Right cardiac atrium (tissue), 5 donors: Measurements from ENCODE around the gene TNRC6B. TPM values are rescaled to one million over a fixed set of nuclear protein-coding genes. Genes with fewer than 3 reads are reported as not detected.
A peak's percentile ranks its signal among the peaks of the same experiment; 100 is the strongest.

Experiments used
- ATAC-seq, 2 donors: fragments of 200-7000 bp; cut with Tn5 transposase; one replicate each; pipeline versions ENCODE4 v1.8.0 to v1.9.1; 2020; ENCODE audit warnings: moderate library complexity in 2 of 2, mild to moderate bottlenecking in 1 of 2
- DNase-seq, 3 donors: peaks; one replicate each; pipeline ENCODE4 v3.0.0-alpha.2; 2020
- H3K27ac ChIP-seq: one replicate; pipeline ENCODE4 v1.5.1; 2013; ENCODE audit warnings: mild to moderate bottlenecking, low read length, control low read depth, moderate library complexity
- H3K27me3 ChIP-seq: one replicate; pipeline ENCODE4 v1.6.1; 2013; ENCODE audit not compliant: control insufficient read depth, insufficient read depth
- H3K4me1 ChIP-seq: one replicate; pipeline ENCODE4 v1.6.1; 2013; ENCODE audit warnings: low read length; ENCODE audit not compliant: control insufficient read depth, insufficient read depth
- H3K4me3 ChIP-seq: one replicate; pipeline ENCODE4 v1.5.1; 2013; ENCODE audit warnings: low read length, control low read depth
- H3K9me3 ChIP-seq: one replicate; pipeline ENCODE4 v1.6.1; 2013; ENCODE audit warnings: low read length; ENCODE audit not compliant: control insufficient read depth
- WGBS: extraction: QIAGEN DNeasy Blood & Tissue Kit; methylation state at CpG from one replicate; pipeline ENCODE4 v1.1.7; 2013; 5-methylcytosine and 5-hydroxymethylcytosine counted together
- intact Hi-C, 4 donors: fragments of 100-400 bp; cut with DNase I; formaldehyde crosslinking; loops; one replicate each; pipeline versions ENCODE4 v1.11.0 to v1.14.0; 2022 to 2023
- polyA plus RNA-seq: library from polyadenylated mRNA; stranded (reverse); fragments of 200-250 nt; gene quantifications from one replicate; pipeline ENCODE4 v1.2.3, GENCODE V29; 2013
- total RNA-seq, 4 donors: library from RNA; stranded (reverse); fragmentation: NEBNext Ultra II Directional; extraction: Animal tissue kit (Norgen Biotek cat#: 25700); gene quantifications; one replicate each; pipeline ENCODE4 v1.2.1, GENCODE V29; 2021
- donor health status: healthy with polysubstance abuse.
- donor health status: DM: no; HTN: yes; CAD: no.
- donor health status: DM: no; HTN: no; CAD: no.
- donor health status: DM: no; HTN: yes; CAD: no; lungs with severe emphysema.
- donor health status: DM: yes; HTN: yes; CAD: no.

The TNRC6B gene
- total and polyA plus RNA-seq, 5 donors: 14.4 to 50.6 (median 39.0) TPM

- no peak for DNase-seq
- H3K9me3 ChIP-seq: no peaks in the 10 kb centered on the region
- H3K27ac ChIP-seq: no peak overlapping the region
- H3K4me1 ChIP-seq: peaks cover 10% of the 10 kb centered on the region
- ATAC-seq: no peak
- no peaks in the 10 kb centered on the region for H3K27me3 ChIP-seq
- intact Hi-C loops: no loop called here
- no peak overlapping the region for H3K4me3 ChIP-seq
- 90% methylated on average over 15 of the region's 15 CpGs for WGBS
Measured at GRCh38 chr22:40232624-40233023, 54.9 kb downstream of the TNRC6B start.

GRCh38 chr22:40233886-40234285 lies 56.2 kb downstream of the TNRC6B start:
- no peaks in the 10 kb centered on the region for H3K27me3 ChIP-seq
- no peak overlapping the region for H3K4me3 ChIP-seq
- no peak for ATAC-seq
- no peaks in the 10 kb centered on the region for H3K9me3 ChIP-seq
- DNase-seq: no peak
- intact Hi-C loops: no loop called here
- peaks cover 16% of the 10 kb centered on the region for H3K4me1 ChIP-seq
- H3K27ac ChIP-seq: no peak overlapping the region
- WGBS: 97% methylated on average over 8 of the region's 8 CpGs

DNA sequence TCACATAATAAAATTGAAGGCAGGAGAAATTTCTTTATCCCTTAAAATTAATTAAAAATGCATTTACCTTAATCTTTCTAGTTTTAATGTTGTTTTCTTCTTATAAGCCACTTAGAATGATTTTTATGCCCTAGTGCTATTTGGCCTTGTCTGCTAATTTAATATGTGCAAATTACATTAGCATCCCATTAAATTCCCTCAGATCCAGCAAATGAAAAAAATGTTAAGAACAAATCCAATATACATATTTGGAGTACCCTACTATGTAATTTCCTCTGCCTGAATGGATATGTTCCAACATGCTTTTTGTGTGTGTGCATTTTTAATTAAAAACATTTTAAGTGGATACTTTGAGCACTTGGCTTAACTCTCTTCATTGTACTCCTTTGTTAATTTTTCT lies 56.9 kb downstream of the TNRC6B start:
- intact Hi-C loops: no loop called here

DNA sequence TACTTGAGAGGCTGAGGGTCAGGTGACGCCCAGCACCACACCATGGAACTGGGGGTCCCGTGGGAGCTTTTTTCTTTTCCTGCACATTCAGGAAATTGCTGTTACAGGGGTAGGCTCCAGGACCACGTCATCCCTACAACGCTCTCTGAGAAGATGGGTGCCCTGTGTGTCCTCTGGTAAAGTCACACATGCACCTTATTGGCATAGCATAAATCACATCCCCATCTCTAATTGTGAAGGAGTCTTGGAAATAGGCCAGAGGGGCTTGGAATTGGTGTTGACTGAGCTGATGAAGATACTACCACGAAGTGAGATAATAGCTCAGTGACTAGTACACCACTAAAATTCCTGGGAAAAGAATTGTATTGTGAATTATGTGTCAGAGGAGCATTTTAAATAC lies 57.6 kb downstream of the TNRC6B start:
- WGBS: 36% methylated on average over 5 of the region's 5 CpGs
- ATAC-seq (no peak), DNase-seq (no peak)
- Histone ChIP-seq H3K27ac (no peak overlapping the region), H3K27me3 (no peaks in the 10 kb centered on the region), H3K4me1 (peaks cover 23% of the 10 kb centered on the region), H3K4me3 (no peak overlapping the region), H3K9me3 (no peaks in the 10 kb centered on the region)
- intact Hi-C loops: no loop called here

More for the DNA sequence above, 56.9 kb downstream of the TNRC6B start:
- no peak overlapping the region for H3K4me3 ChIP-seq
- H3K27me3 ChIP-seq: no peaks in the 10 kb centered on the region
- DNase-seq (no peak), ATAC-seq (no peak)
- no peak overlapping the region for H3K27ac ChIP-seq
- no peaks in the 10 kb centered on the region for H3K9me3 ChIP-seq
- peaks cover 22% of the 10 kb centered on the region for H3K4me1 ChIP-seq

DNA sequence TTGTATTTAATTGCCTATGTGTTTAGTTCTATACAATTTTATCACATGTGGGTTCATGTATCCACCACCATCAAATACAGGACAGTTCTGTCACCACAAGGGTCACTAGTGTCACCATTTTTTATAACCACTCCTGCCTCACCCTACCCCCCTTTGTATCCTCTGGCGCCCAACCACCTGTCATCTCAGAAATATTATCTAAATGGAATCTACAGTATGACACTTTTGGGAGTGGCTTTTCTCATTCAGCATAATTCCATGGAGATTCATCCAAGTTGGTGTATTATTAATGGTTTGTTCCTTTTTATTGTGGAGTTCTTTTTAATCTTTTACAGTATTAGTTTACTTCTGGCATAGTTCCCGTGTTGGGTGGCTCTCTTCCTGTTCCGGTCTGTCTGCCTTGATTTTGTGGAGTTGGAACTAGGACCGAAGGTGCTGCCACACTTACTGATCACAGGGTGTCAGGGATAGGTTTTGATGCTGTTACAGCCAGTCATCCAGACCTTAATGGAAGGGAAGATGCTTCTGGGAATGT lies 58.5 kb downstream of the TNRC6B start:
- Histone ChIP-seq H3K4me1 (peaks cover 24% of the 10 kb centered on the region), H3K4me3 (no peak overlapping the region), H3K27me3 (no peaks in the 10 kb centered on the region), H3K27ac (no peak overlapping the region), H3K9me3 (no peaks in the 10 kb centered on the region)
- ATAC-seq (no peak), DNase-seq (no peak)
- 58% methylated on average over 4 of the region's 4 CpGs for WGBS
- intact Hi-C loops: no loop called here

GRCh38 chr22:40237241-40237640 lies 59.5 kb downstream of the TNRC6B start:
- H3K27ac ChIP-seq: peak overlapping the region; percentile 13

GRCh38 chr22:40237788-40238424 lies 60.2 kb downstream of the TNRC6B start:
- intact Hi-C loops: no loop called here
- Histone ChIP-seq H3K27ac (no peak overlapping the region), H3K27me3 (no peaks in the 10 kb centered on the region), H3K9me3 (no peaks in the 10 kb centered on the region), H3K4me1 (peaks cover 24% of the 10 kb centered on the region), H3K4me3 (no peak overlapping the region)
- 76% methylated on average over 13 of the region's 13 CpGs for WGBS
- ATAC-seq (no peak), DNase-seq (no peak)

More at GRCh38 chr22:40237241-40237640, 59.5 kb downstream of the TNRC6B start:
- DNase-seq (no peak), ATAC-seq (no peak)
- Histone ChIP-seq H3K4me1 (peaks cover 24% of the 10 kb centered on the region), H3K4me3 (no peak overlapping the region), H3K9me3 (no peaks in the 10 kb centered on the region), H3K27me3 (no peaks in the 10 kb centered on the region)
- 94% methylated on average over 4 of the region's 4 CpGs for WGBS
- intact Hi-C loops: no loop called here

DNA sequence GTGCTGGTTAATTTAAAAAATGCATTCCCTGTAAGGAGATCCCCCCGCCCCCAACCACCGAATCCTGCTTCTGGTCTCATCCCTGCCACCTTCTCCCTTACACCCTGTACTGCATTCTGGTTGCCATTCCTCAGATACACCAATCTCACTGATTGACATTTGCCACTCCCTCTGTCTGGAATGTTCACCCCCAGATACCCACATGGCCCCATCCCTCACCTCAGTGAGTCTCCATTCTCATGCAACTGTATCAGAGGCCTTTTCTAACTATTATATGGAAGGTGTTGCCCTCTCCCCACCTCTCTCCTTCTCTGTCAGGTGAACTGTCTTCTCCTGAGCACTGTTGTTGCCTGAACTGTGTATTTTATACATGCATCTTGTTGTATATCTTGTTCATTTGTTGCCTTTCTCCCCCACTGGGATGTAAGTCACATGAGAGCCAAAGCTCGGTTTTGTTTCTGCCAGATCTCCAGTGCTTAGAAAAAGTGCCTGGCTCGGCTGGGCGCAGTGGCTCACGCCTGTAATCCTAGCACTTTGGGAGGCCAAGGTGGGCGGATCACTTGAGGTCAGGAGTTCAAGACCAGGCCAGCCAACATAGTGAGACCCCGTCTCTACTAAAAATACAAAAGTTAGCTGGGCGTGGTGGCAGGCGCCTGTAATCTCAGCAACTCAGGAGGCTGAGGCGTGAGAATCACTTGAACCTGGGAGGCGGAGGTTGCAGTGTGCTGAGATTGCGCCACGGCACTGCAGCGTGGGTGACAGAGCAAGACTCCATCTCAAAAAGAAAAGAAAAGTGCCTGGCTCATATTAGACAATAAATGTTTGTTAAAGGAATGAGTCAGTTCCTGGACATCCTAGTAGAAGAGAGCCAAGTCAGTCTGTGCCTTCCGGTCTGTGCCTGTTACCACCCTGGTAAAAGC lies 61.0 kb downstream of the TNRC6B start:
- peak in 2 of 3 donors; percentile 63 to 65 for DNase-seq

DNA sequence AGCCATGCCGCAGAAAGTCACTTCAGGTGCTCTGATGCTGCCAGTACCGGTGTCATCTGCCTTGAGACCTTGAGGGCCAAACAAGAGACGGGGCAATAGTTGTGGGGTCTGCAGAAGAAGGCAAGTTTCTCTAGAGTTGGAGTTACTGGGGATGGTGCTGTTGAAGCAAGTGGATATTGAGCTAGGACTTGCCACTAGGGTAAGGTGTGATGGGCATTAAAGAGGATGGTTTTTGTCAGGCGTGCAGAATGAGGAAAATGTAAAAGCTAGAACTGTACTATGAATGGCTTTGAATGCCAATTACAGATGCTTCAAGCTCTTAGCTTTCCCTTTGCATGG lies 61.6 kb downstream of the TNRC6B start:
- Histone ChIP-seq H3K9me3 (no peaks in the 10 kb centered on the region), H3K27me3 (no peaks in the 10 kb centered on the region), H3K4me3 (no peak overlapping the region), H3K4me1 (peaks cover 24% of the 10 kb centered on the region), H3K27ac (peak overlapping the region; percentile 65)
- 78% methylated on average over 4 of the region's 4 CpGs for WGBS
- intact Hi-C loops: no loop called here
- DNase-seq (no peak), ATAC-seq (no peak)

More for the DNA sequence above, 61.0 kb downstream of the TNRC6B start:
- no peaks in the 10 kb centered on the region for H3K9me3 ChIP-seq
- intact Hi-C loops: no loop called here
- WGBS: 38% methylated on average over 16 of the region's 16 CpGs
- peak overlapping the region; percentile 65 for H3K27ac ChIP-seq
- no peaks in the 10 kb centered on the region for H3K27me3 ChIP-seq
- no peak overlapping the region for H3K4me3 ChIP-seq
- H3K4me1 ChIP-seq: peaks cover 24% of the 10 kb centered on the region
- peak; percentile 82 to 92 for ATAC-seq

DNA sequence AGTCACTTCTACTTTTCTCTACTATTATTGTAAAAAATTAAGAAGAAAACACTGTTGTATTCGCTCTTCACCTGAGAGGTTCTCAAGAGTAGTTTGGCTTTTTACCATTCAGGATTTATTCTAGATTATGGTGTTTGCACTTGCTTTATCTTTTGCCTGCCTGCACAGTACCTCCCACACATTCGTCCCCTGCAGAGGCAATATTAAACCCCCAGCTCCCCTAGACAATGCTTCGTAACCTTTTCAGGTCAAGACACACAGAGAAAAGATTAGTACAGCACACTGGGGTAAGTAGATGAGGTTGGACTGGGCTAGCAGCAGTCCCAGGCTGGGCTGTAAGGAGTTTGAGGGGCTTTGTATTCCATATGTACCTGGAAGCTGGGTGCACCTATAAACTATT lies 62.4 kb downstream of the TNRC6B start:
- DNase-seq (no peak), ATAC-seq (no peak)
- Histone ChIP-seq H3K9me3 (no peaks in the 10 kb centered on the region), H3K4me1 (peaks cover 24% of the 10 kb centered on the region), H3K27ac (no peak overlapping the region), H3K27me3 (no peaks in the 10 kb centered on the region), H3K4me3 (no peak overlapping the region)
- WGBS: 72% methylated on average over 3 of the region's 3 CpGs
- intact Hi-C loops: no loop called here

DNA sequence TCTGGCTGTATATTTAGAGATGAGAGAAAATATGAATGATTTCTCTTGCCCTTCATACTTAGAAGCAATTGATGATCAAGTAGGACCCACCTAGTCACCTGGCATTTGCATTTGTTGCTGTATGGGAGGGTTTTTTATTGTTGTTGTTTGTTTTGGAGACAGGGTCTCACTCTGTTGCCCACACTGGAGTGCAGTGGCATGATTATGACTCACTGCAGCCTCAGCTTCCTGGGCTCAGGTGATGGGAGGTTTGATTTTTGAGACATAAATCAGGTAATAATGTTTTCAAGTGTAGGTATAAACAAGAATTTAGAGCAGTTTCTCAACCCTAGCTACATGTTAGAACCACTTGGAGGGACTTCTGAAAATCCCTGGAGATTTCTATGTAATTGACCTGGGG lies 63.0 kb downstream of the TNRC6B start:
- DNase-seq (no peak), ATAC-seq (no peak)
- H3K27me3 ChIP-seq: no peaks in the 10 kb centered on the region
- no peak overlapping the region for H3K4me3 ChIP-seq
- H3K27ac ChIP-seq: no peak overlapping the region
- no peaks in the 10 kb centered on the region for H3K9me3 ChIP-seq
- peaks cover 22% of the 10 kb centered on the region for H3K4me1 ChIP-seq
- intact Hi-C loops: no loop called here
